ENCODE measurements around the gene AUTS2.

GRCh38 chr7:69860486-69860885 is 262.2 kb downstream of the AUTS2 start:
- no peak for TF ChIP-seq CTCF (IDR thresholded peaks at IDR 0.05 in 8 of 11, conservative IDR thresholded peaks at IDR 0.05 in 3 of 11)
- TF ChIP-seq POLR2AphosphoS5 (IDR thresholded peaks at IDR 0.05) = no peak

Measured in spleen (tissue), 7 donors.